ENCODE results near the gene CNTFR.

- TF ChIP-seq, protein P1, sequence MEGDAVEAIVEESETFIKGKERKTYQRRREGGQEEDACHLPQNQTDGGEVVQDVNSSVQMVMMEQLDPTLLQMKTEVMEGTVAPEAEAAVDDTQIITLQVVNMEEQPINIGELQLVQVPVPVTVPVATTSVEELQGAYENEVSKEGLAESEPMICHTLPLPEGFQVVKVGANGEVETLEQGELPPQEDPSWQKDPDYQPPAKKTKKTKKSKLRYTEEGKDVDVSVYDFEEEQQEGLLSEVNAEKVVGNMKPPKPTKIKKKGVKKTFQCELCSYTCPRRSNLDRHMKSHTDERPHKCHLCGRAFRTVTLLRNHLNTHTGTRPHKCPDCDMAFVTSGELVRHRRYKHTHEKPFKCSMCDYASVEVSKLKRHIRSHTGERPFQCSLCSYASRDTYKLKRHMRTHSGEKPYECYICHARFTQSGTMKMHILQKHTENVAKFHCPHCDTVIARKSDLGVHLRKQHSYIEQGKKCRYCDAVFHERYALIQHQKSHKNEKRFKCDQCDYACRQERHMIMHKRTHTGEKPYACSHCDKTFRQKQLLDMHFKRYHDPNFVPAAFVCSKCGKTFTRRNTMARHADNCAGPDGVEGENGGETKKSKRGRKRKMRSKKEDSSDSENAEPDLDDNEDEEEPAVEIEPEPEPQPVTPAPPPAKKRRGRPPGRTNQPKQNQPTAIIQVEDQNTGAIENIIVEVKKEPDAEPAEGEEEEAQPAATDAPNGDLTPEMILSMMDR (conservative IDR thresholded peaks at IDR 0.05; ENCODE audit: low read length) = no peak
- TF ChIP-seq EZH2phosphoT487 (IDR thresholded peaks at IDR 0.05; ENCODE audit: borderline replicate concordance, low read depth, low read length) = no peak
Observed at GRCh38 chr9:34517185-34517584, 72.3 kb downstream of the CNTFR start.

Measured in OCI-LY7 (cell line).